IMR-90 (cell line): ENCODE results near the gene SLC29A1. TPM values are rescaled to one million over a fixed set of nuclear protein-coding genes. Genes with fewer than 3 reads are reported as not detected.

ENCODE experiments used
- ATAC-seq: fragments of 200-7000 bp; cut with Tn5 transposase; 2 replicates; pipeline ENCODE4 v1.9.1; 2020; ENCODE audit warnings: low read depth, mild to moderate bottlenecking, moderate library complexity
- BruUV-seq: library from RNA; stranded (reverse); fragments of 400-500 nt; replicated peaks from 2 replicates; lab custom pipeline; 2021; lab: Mats Ljungman, UMichigan
- CTCF ChIA-PET: fragments of 300-600 bp; formaldehyde crosslinking; extraction: SDS; loops from one replicate; lab custom pipeline; 2021; ENCODE audit warnings: antibody characterized with exemption; lab: Yijun Ruan, JAX
- POLR2A ChIA-PET: fragments of 300-600 bp; sonication (Branson Sonifier 250); formaldehyde crosslinking; loops from one replicate; lab custom pipeline; 2022; ENCODE audit warnings: antibody characterized with exemption; ENCODE audit not compliant: unreplicated experiment; lab: Charles Lee
- DNase-seq: peaks from one replicate; pipeline ENCODE4 v3.0.0; 2013
- H2AFZ ChIP-seq: replicated peaks from 2 replicates; pipeline ENCODE3; 2013; ENCODE audit warnings: low read length, mild to moderate bottlenecking; ENCODE audit not compliant: poor library complexity
- H2AK5ac ChIP-seq: 2 replicates; pipeline ENCODE4 v1.6.1; 2013; ENCODE audit warnings: low read depth, low read length, inconsistent platforms
- H2AK9ac ChIP-seq: replicated peaks from 2 replicates; pipeline ENCODE3; 2013; ENCODE audit warnings: mild to moderate bottlenecking, low read depth, low read length, moderate library complexity; ENCODE audit not compliant: poor library complexity
- H2BK120ac ChIP-seq: 2 replicates; pipeline ENCODE4 v1.6.1; 2013; ENCODE audit warnings: low read depth, low read length, inconsistent platforms
- H2BK15ac ChIP-seq: 3 replicates; pipeline ENCODE4 v1.6.1; 2013; ENCODE audit warnings: low read depth, low read length, inconsistent platforms
- H2BK20ac ChIP-seq: 2 replicates; pipeline ENCODE4 v1.6.1; 2013; ENCODE audit warnings: low read depth, mild to moderate bottlenecking, inconsistent platforms, low read length, moderate library complexity
- H2BK5ac ChIP-seq: 2 replicates; pipeline ENCODE4 v1.6.1; 2013; ENCODE audit warnings: mild to moderate bottlenecking, low read depth, low read length, inconsistent platforms; ENCODE audit not compliant: poor library complexity, severe bottlenecking
- H3K14ac ChIP-seq: replicated peaks from 2 replicates; pipeline ENCODE4 v1.6.1; 2013; ENCODE audit warnings: low read depth, low read length, inconsistent platforms
- H3K18ac ChIP-seq: 2 replicates; pipeline ENCODE4 v1.6.1; 2013; ENCODE audit warnings: low read depth, low read length, control low read depth
- H3K23ac ChIP-seq: 2 replicates; pipeline ENCODE4 v1.6.1; 2013; ENCODE audit warnings: low read depth, low read length, inconsistent platforms
- H3K27ac ChIP-seq: 2 replicates; pipeline ENCODE4 v1.5.1; 2013; ENCODE audit warnings: mild to moderate bottlenecking, control low read depth, low read length; ENCODE audit not compliant: insufficient read depth
- H3K27me3 ChIP-seq: 2 replicates; pipeline ENCODE4 v1.6.1; 2013; ENCODE audit warnings: low read length; ENCODE audit not compliant: control insufficient read depth, insufficient read depth
- H3K36me3 ChIP-seq: 2 replicates; pipeline ENCODE4 v1.6.1; 2013; ENCODE audit warnings: low read length, mixed read lengths; ENCODE audit not compliant: control insufficient read depth, insufficient read depth
- H3K4ac ChIP-seq: 2 replicates; pipeline ENCODE4 v1.6.1; 2013; ENCODE audit warnings: low read depth, low read length, inconsistent platforms
- H3K4me1 ChIP-seq: 2 replicates; pipeline ENCODE4 v1.6.1; 2013; ENCODE audit warnings: low read length, mixed read lengths; ENCODE audit not compliant: control insufficient read depth, insufficient read depth
- H3K4me2 ChIP-seq: 2 replicates; pipeline ENCODE4 v1.6.1; 2013; ENCODE audit warnings: low read depth, mild to moderate bottlenecking, control low read depth, low read length, moderate library complexity
- H3K4me3 ChIP-seq: 2 replicates; pipeline ENCODE4 v1.5.1; 2013; ENCODE audit warnings: low read depth, mild to moderate bottlenecking, control low read depth, low read length, moderate library complexity; ENCODE audit not compliant: insufficient read depth
- H3K56ac ChIP-seq: 2 replicates; pipeline ENCODE4 v1.6.1; 2013; ENCODE audit warnings: low read length, inconsistent platforms; ENCODE audit not compliant: insufficient read depth; ENCODE audit errors: extremely low read depth
- H3K79me1 ChIP-seq, 2 experiments: 2 replicates each; pipeline ENCODE4 v1.6.1; 2013; ENCODE audit warnings: low read length in 2 of 2, inconsistent platforms in 1 of 2, low read depth in 1 of 2
- H3K9ac ChIP-seq: 2 replicates; pipeline ENCODE4 v1.6.1; 2013; ENCODE audit warnings: low read depth, low read length, control low read depth
- H3K9me1 ChIP-seq: 2 replicates; pipeline ENCODE4 v1.6.1; 2013; ENCODE audit warnings: low read length, inconsistent platforms; ENCODE audit not compliant: insufficient read depth
- H3K9me3 ChIP-seq: 2 replicates; pipeline ENCODE4 v1.6.1; 2013; ENCODE audit warnings: low read length; ENCODE audit not compliant: control insufficient read depth, insufficient read depth
- H4K20me1 ChIP-seq: 2 replicates; pipeline ENCODE4 v1.6.1; 2013; ENCODE audit warnings: low read length, inconsistent platforms; ENCODE audit not compliant: insufficient read depth
- H4K5ac ChIP-seq: 2 replicates; pipeline ENCODE4 v1.6.1; 2013; ENCODE audit warnings: mild to moderate bottlenecking, low read depth, low read length, control low read depth
- H4K8ac ChIP-seq, 2 experiments: 2 replicates each; pipeline ENCODE4 v1.6.1; 2013; ENCODE audit warnings: low read depth in 2 of 2, low read length in 2 of 2, control low read depth in 1 of 2, inconsistent platforms in 1 of 2
- H4K91ac ChIP-seq: 2 replicates; pipeline ENCODE4 v1.6.1; 2013; ENCODE audit warnings: low read depth, low read length, inconsistent platforms; ENCODE audit not compliant: insufficient read depth
- BHLHE40 ChIP-seq: fragments of 150-350 bp; IDR thresholded peaks from 2 replicates; pipeline ENCODE4 v1.6.1; 2016; ENCODE audit warnings: mild to moderate bottlenecking, low read depth, low read length
- CTCF ChIP-seq: conservative IDR thresholded peaks from 2 replicates; pipeline ENCODE4 v1.5.1; 2012; ENCODE audit warnings: mild to moderate bottlenecking, low read depth, low read length, improper control_type of control experiment
- ELK1 ChIP-seq: fragments of 150-350 bp; IDR thresholded peaks from 2 replicates; pipeline ENCODE4 v1.6.1; 2016; ENCODE audit warnings: low read depth, mild to moderate bottlenecking, low read length, moderate library complexity, borderline replicate concordance
- MAFK ChIP-seq: IDR thresholded peaks from 2 replicates; pipeline ENCODE4 v1.6.1; 2012; ENCODE audit warnings: low read depth, low read length, improper control_type of control experiment
- MAZ ChIP-seq: IDR thresholded peaks from 2 replicates; pipeline ENCODE4 v1.6.1; 2012; ENCODE audit warnings: low read depth, mild to moderate bottlenecking, low read length, improper control_type of control experiment, moderate library complexity, borderline replicate concordance
- MXI1 ChIP-seq: IDR thresholded peaks from 2 replicates; pipeline ENCODE4 v1.6.1; 2012; ENCODE audit warnings: low read depth, mild to moderate bottlenecking, low read length, moderate library complexity, borderline replicate concordance
- NFE2L2 ChIP-seq: fragments of 150-350 bp; IDR thresholded peaks from 2 replicates; pipeline ENCODE4 v1.6.1; 2016; ENCODE audit warnings: low read depth, mild to moderate bottlenecking, low read length
- RCOR1 ChIP-seq: IDR thresholded peaks from 2 replicates; pipeline ENCODE4 v1.6.1; 2012; ENCODE audit warnings: mild to moderate bottlenecking, low read length, improper control_type of control experiment; ENCODE audit not compliant: insufficient replicate concordance
- SMC3 ChIP-seq: fragments of 150-350 bp; IDR thresholded peaks from 2 replicates; pipeline ENCODE4 v1.6.1; 2016; ENCODE audit warnings: low read depth, mild to moderate bottlenecking, antibody characterized with exemption, low read length, moderate library complexity
- WGBS, 2 experiments: methylation state at CpG; one replicate each; pipeline versions ENCODE4 v1.1.5 to v1.1.7; 2013; ENCODE audit warnings: missing lambda C conversion rate in 2 of 2; ENCODE audit not compliant: insufficient read length in 1 of 2; ENCODE audit errors: extremely low coverage in 2 of 2; 5-methylcytosine and 5-hydroxymethylcytosine counted together
- dilution Hi-C: fragments of 300-500 bp; cut with HindIII; formaldehyde crosslinking; loops from one replicate; pipeline ENCODE4 v1.14.3; 2018; ENCODE audit warnings: low sequenced_read_pairs; ENCODE audit not compliant: unreplicated experiment
- in situ Hi-C: fragments of 300-500 bp; cut with MboI; formaldehyde crosslinking; loops from 3 replicates; pipeline ENCODE4 v1.14.3; 2019; ENCODE audit warnings: low sequenced_read_pairs, inconsistent platforms, mixed read lengths
- intact Hi-C: fragments of 100-400 bp; cut with micrococcal nuclease; formaldehyde crosslinking; loops from 2 replicates; pipeline ENCODE4 v1.10.0; 2022
- polyA plus RNA-seq, 3 experiments: library from polyadenylated mRNA; depleted of rRNA; stranded (reverse); fragments of >200 nt; gene quantifications; 2 replicates each; pipeline ENCODE4 v1.2.3, GENCODE V29; 2012; ENCODE audit warnings: low replicate concordance in 1 of 3
- total RNA-seq: library from RNA; depleted of rRNA; stranded (reverse); fragments of >200 nt; gene quantifications from 2 replicates; pipeline ENCODE4 v1.2.3, GENCODE V29; 2012

Gene SLC29A1
- total and polyA plus RNA-seq, 2 of the 4 experiments (the other 2 are of a cell fraction) = 4.1 to 22.1 TPM

- Histone ChIP-seq H4K8ac (no peak overlapping the region), H2BK120ac (no peak overlapping the region), H3K56ac (no peak overlapping the region), H2AFZ (no peak overlapping the region), H3K4me1 (no peaks in the 10 kb centered on the region), H2AK5ac (no peak overlapping the region), H3K36me3 (no peaks in the 10 kb centered on the region), H3K9me3 (no peaks in the 10 kb centered on the region), H3K4ac (no peak overlapping the region), H4K91ac (no peak overlapping the region), H2BK20ac (no peak overlapping the region), H2BK5ac (no peak overlapping the region), H3K9me1 (no peaks in the 10 kb centered on the region), H3K18ac (no peak overlapping the region), H3K4me2 (no peak overlapping the region), H3K79me1 (no peaks in the 10 kb centered on the region), H3K9ac (no peak overlapping the region), H3K14ac (no peak overlapping the region), H3K4me3 (no peak overlapping the region), H2BK15ac (no peak overlapping the region), H3K23ac (no peak overlapping the region), H3K27ac (no peak overlapping the region), H2AK9ac (no peak overlapping the region), H4K5ac (no peak overlapping the region), H3K27me3 (peaks cover 29% of the 10 kb centered on the region), H4K20me1 (no peaks in the 10 kb centered on the region)
- dilution Hi-C loops (no loop called here), intact Hi-C loops (no loop called here), in situ Hi-C loops (no loop called here)
- POLR2A ChIA-PET = no interaction called here
- BruUV-seq = no TSS peak
- ATAC-seq (no peak), DNase-seq (no peak)
- CTCF ChIA-PET = interaction anchor here (0.6 kb wide), 2 partner anchors 10 to 30 kb away, joined by 3 to 9 read pairs; no protein-coding TSS in a partner anchor
- no peak for TF ChIP-seq MXI1
- TF ChIP-seq CTCF = no peak
- TF ChIP-seq NFE2L2 = no peak
- no peak for TF ChIP-seq MAFK
- TF ChIP-seq MAZ = no peak
- TF ChIP-seq ELK1 = no peak
- TF ChIP-seq RCOR1 = no peak
- TF ChIP-seq BHLHE40 = no peak
- no peak for TF ChIP-seq SMC3
- 100% methylated on average over 2 of the region's 7 CpGs; no CpG with 5 or more reads in 1 of the 2 experiments for WGBS, 2 experiments
Measured at GRCh38 chr6:44186635-44187025, 36.8 kb upstream of the SLC29A1 start.
